WTC11 (cell line): ENCODE measurements around the gene CDC23. TPM values are rescaled to one million over a fixed set of nuclear protein-coding genes. Genes with fewer than 3 reads are reported as not detected.

Experiments used
- AR ChIP-seq: fragments of 250-450 bp; sonication (Bioruptor Pico); IDR thresholded peaks from 2 replicates; pipeline ENCODE4 v1.9.0; 2021; ENCODE audit warnings: mild to moderate bottlenecking
- CREM ChIP-seq: sonication (generic); formaldehyde crosslinking; IDR thresholded peaks from 2 replicates; pipeline ENCODE4 v1.8.1; 2022; ENCODE audit warnings: mild to moderate bottlenecking, missing genetic modification reagents, moderate library complexity
- ELF4 ChIP-seq: sonication (generic); formaldehyde crosslinking; IDR thresholded peaks from 2 replicates; pipeline ENCODE4 v1.8.1; 2022; ENCODE audit warnings: low read depth, mild to moderate bottlenecking, moderate library complexity, missing genetic modification reagents
- ERG ChIP-seq: fragments of 250-450 bp; sonication (Bioruptor Pico); IDR thresholded peaks from 2 replicates; pipeline ENCODE4 v1.8.0; 2021; ENCODE audit warnings: mild to moderate bottlenecking
- ETV6 ChIP-seq: sonication (generic); formaldehyde crosslinking; IDR thresholded peaks from 2 replicates; pipeline ENCODE4 v1.8.1; 2022; ENCODE audit warnings: mild to moderate bottlenecking, missing genetic modification reagents
- FOXJ3 ChIP-seq: sonication (generic); formaldehyde crosslinking; IDR thresholded peaks from 2 replicates; pipeline ENCODE4 v1.9.0; 2021; ENCODE audit warnings: missing genetic modification reagents, mild to moderate bottlenecking, borderline replicate concordance
- GABPB1 ChIP-seq: sonication (generic); formaldehyde crosslinking; IDR thresholded peaks from 2 replicates; pipeline ENCODE4 v1.8.1; 2023; ENCODE audit warnings: mild to moderate bottlenecking, missing genetic modification reagents
- GTF2I ChIP-seq: fragments of 250-450 bp; sonication (Bioruptor Pico); conservative IDR thresholded peaks from 2 replicates; pipeline ENCODE4 v1.4.0; 2021; ENCODE audit warnings: mild to moderate bottlenecking
- IRF2 ChIP-seq: sonication (generic); formaldehyde crosslinking; IDR thresholded peaks from 2 replicates; pipeline ENCODE4 v1.8.0; 2022; ENCODE audit warnings: low read depth, missing genetic modification reagents, borderline replicate concordance
- KAT7 ChIP-seq: sonication (generic); formaldehyde crosslinking; IDR thresholded peaks from 2 replicates; pipeline ENCODE4 v1.8.1; 2023; ENCODE audit warnings: missing genetic modification reagents, mild to moderate bottlenecking, borderline replicate concordance
- NFATC4 ChIP-seq: fragments of 250-450 bp; sonication (Bioruptor Pico); IDR thresholded peaks from 2 replicates; pipeline ENCODE4 v1.9.0; 2021; ENCODE audit warnings: mild to moderate bottlenecking
- NFYB ChIP-seq: sonication (generic); formaldehyde crosslinking; conservative IDR thresholded peaks from 2 replicates; pipeline ENCODE4 v1.8.0; 2022; ENCODE audit warnings: low read depth, missing genetic modification reagents
- SMAD4 ChIP-seq: sonication (generic); formaldehyde crosslinking; IDR thresholded peaks from 2 replicates; pipeline ENCODE4 v1.8.0; 2022; ENCODE audit warnings: mild to moderate bottlenecking, missing genetic modification reagents
- STAT6 ChIP-seq: sonication (generic); formaldehyde crosslinking; conservative IDR thresholded peaks from 2 replicates; pipeline ENCODE4 v1.8.1; 2023; ENCODE audit warnings: mild to moderate bottlenecking, low read depth, missing genetic modification reagents, moderate library complexity
- USF2 ChIP-seq: sonication (generic); formaldehyde crosslinking; IDR thresholded peaks from 2 replicates; pipeline ENCODE4 v1.8.1; 2023; ENCODE audit warnings: mild to moderate bottlenecking, missing genetic modification reagents, moderate library complexity
- ZBTB43 ChIP-seq: sonication (generic); formaldehyde crosslinking; IDR thresholded peaks from 2 replicates; pipeline ENCODE4 v1.8.1; 2023; ENCODE audit warnings: mild to moderate bottlenecking, missing genetic modification reagents
- ZNF425 ChIP-seq: fragments of 250-450 bp; sonication (Bioruptor Pico); conservative IDR thresholded peaks from 2 replicates; pipeline ENCODE4 v1.9.0; 2021; ENCODE audit warnings: mild to moderate bottlenecking
- ZNF532 ChIP-seq: fragments of 250-450 bp; sonication (Bioruptor Pico); IDR thresholded peaks from 2 replicates; pipeline ENCODE4 v1.9.0; 2021; ENCODE audit warnings: mild to moderate bottlenecking, borderline replicate concordance
- total RNA-seq: library from RNA; stranded (reverse); gene quantifications from 3 replicates; pipeline ENCODE4 v1.2.3, GENCODE V29; 2021

Gene CDC23
- total RNA-seq, 1 experiment from 2014 or later: 43.8 TPM

- no peak for TF ChIP-seq ZNF532 (CRISPR knock-in tag)
- no peak for TF ChIP-seq NFATC4 (CRISPR knock-in tag)
- TF ChIP-seq AR (CRISPR knock-in tag): no peak
- TF ChIP-seq ERG: no peak
- TF ChIP-seq NFYB (CRISPR knock-in tag): no peak
- no peak for TF ChIP-seq ZBTB43 (CRISPR knock-in tag)
- no peak for TF ChIP-seq GABPB1 (CRISPR knock-in tag)
- TF ChIP-seq STAT6 (CRISPR knock-in tag): no peak
- TF ChIP-seq FOXJ3 (CRISPR knock-in tag): no peak
- no peak for TF ChIP-seq ETV6
- no peak for TF ChIP-seq GTF2I (CRISPR knock-in tag)
- TF ChIP-seq USF2 (CRISPR knock-in tag): no peak
- no peak for TF ChIP-seq SMAD4
- no peak for TF ChIP-seq IRF2 (CRISPR knock-in tag)
- no peak for TF ChIP-seq ZNF425
- TF ChIP-seq ELF4 (CRISPR knock-in tag): no peak
- no peak for TF ChIP-seq CREM (CRISPR knock-in tag)
- TF ChIP-seq KAT7 (CRISPR knock-in tag): no peak
Observed at GRCh38 chr5:138229387-138229786, 16.3 kb upstream of the CDC23 start (continued).
